ENCODE measurements around the gene FHAD1. TPM values are rescaled to one million over a fixed set of nuclear protein-coding genes. Genes with fewer than 3 reads are reported as not detected.

Gene FHAD1
- total RNA-seq, 4 donors from 2014 or later = under 0.01 to 0.26 (median 0.06) TPM; not detected in 1

DNA sequence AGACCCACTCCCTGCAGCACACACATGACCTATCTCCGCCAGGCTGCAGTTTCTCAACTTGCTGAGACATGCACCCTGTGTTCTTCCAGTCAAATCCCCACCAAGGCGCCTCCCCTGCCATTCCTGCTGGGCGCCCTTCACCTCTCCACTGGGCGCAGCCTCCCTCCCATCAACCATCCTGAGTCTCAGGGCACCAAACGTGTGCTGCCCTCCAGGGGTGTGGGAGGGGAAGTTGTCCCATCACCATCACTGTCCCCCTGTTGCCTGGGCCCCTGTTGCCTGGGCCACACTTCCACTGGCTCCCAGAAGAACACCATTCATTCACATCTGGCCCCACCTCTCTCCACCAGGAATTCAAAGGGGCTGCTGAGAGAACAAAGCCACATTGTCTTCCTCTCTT is 117.7 kb downstream of the FHAD1 start:
- TF ChIP-seq POLR2A (IDR thresholded peaks at IDR 0.05; ENCODE audit: low read depth) (no peak), POLR2AphosphoS5 (IDR thresholded peaks at IDR 0.05) (no peak), EP300 (IDR thresholded peaks at IDR 0.05) (no peak)
- TF ChIP-seq, protein P1, sequence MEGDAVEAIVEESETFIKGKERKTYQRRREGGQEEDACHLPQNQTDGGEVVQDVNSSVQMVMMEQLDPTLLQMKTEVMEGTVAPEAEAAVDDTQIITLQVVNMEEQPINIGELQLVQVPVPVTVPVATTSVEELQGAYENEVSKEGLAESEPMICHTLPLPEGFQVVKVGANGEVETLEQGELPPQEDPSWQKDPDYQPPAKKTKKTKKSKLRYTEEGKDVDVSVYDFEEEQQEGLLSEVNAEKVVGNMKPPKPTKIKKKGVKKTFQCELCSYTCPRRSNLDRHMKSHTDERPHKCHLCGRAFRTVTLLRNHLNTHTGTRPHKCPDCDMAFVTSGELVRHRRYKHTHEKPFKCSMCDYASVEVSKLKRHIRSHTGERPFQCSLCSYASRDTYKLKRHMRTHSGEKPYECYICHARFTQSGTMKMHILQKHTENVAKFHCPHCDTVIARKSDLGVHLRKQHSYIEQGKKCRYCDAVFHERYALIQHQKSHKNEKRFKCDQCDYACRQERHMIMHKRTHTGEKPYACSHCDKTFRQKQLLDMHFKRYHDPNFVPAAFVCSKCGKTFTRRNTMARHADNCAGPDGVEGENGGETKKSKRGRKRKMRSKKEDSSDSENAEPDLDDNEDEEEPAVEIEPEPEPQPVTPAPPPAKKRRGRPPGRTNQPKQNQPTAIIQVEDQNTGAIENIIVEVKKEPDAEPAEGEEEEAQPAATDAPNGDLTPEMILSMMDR (IDR thresholded peaks at IDR 0.05) = no peak
- intact Hi-C loops (cut with DNase I) = no loop called here
- no peaks in the 10 kb centered on the region for H3K36me3 ChIP-seq
- DNase-seq (ENCODE audit: extremely low spot score) = no peak
- no peaks in the 10 kb centered on the region for H3K9me3 ChIP-seq
- no peaks in the 10 kb centered on the region for H3K27me3 ChIP-seq
- 92% methylated on average over 5 of the region's 5 CpGs for WGBS
- no peak overlapping the region for H3K4me3 ChIP-seq
- H3K27ac ChIP-seq (replicated peaks in 1 of 4) = no peak overlapping the region
- H3K4me1 ChIP-seq = no peaks in the 10 kb centered on the region

DNA sequence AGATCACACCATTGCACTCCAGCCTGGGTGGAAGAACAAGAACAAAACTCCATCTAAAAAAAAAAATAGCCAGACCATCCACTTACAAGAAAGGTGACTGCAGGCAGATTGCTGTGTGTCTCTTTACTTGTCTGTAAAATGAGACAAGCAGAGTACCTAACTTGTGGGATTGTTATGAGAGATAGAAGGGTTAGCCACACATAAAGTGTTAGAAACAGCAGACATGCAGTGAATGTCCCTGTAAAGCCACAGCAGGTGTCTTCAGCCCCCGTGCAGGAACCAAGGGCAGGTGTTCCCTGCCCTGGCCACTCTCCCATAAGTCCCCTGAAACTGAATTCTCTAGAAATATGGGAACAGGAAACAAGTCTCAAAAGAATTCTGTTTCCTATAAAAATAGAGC is 121.9 kb downstream of the FHAD1 start:
- Histone ChIP-seq H3K27ac (replicated peaks in 1 of 4) (no peak overlapping the region), H3K36me3 (no peaks in the 10 kb centered on the region), H3K27me3 (no peaks in the 10 kb centered on the region), H3K4me3 (no peak overlapping the region), H3K4me1 (peaks cover 11 to 22% (median 19%) of the 10 kb centered on the region in 4 donors), H3K9me3 (no peaks in the 10 kb centered on the region)
- TF ChIP-seq POLR2AphosphoS5 (IDR thresholded peaks at IDR 0.05) = no peak
- TF ChIP-seq POLR2A (IDR thresholded peaks at IDR 0.05; ENCODE audit: low read depth) = no peak
- TF ChIP-seq, protein P1 (IDR thresholded peaks at IDR 0.05) = no peak
- TF ChIP-seq EP300 (IDR thresholded peaks at IDR 0.05) = no peak
- intact Hi-C loops (cut with DNase I) = no loop called here
- DNase-seq (ENCODE audit: extremely low spot score) = no peak
- WGBS = 92% methylated on average over 1 of the region's 1 CpG

DNA sequence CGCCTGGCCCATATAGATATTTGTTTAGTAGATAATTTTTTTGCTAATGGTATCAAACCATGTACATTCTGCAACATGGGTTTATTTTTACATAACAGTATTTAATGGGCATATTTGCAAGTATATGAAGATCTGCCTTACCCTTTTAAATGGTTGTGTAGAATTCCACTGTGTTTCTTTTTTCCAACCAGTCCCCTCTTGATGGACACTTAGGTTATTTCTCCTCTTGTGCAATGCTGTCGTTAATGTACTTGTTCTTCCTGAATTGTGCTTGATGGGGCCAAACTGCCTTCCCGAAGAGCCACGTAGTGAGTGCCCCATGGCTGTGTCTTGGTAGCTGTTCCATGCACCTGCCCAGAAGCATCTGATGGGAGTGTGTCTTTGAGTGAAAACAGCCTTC is 123.2 kb downstream of the FHAD1 start:
- DNase-seq (ENCODE audit: extremely low spot score) = no peak
- Histone ChIP-seq H3K4me1 (peaks cover 11 to 22% (median 19%) of the 10 kb centered on the region in 4 donors), H3K4me3 (no peak overlapping the region), H3K36me3 (no peaks in the 10 kb centered on the region), H3K27me3 (no peaks in the 10 kb centered on the region), H3K27ac (replicated peaks in 1 of 4) (peak overlapping the region; percentile 50 to 79 (median 63)), H3K9me3 (no peaks in the 10 kb centered on the region)
- TF ChIP-seq POLR2A (IDR thresholded peaks at IDR 0.05; ENCODE audit: low read depth) (no peak), EP300 (IDR thresholded peaks at IDR 0.05) (no peak), POLR2AphosphoS5 (IDR thresholded peaks at IDR 0.05) (no peak)
- TF ChIP-seq, protein P1 (IDR thresholded peaks at IDR 0.05) = no peak
- 91% methylated on average over 4 of the region's 4 CpGs for WGBS
- intact Hi-C loops (cut with DNase I) = loop anchor here (10.0 kb wide), 1 partner anchor 45 kb away; no protein-coding TSS in a partner anchor

- TF ChIP-seq, protein P1 (IDR thresholded peaks at IDR 0.05) = no peak
- TF ChIP-seq POLR2AphosphoS5 (IDR thresholded peaks at IDR 0.05) = peak; percentile 13 to 24
- TF ChIP-seq EP300 (IDR thresholded peaks at IDR 0.05) = peak; percentile 16
- Histone ChIP-seq H3K9me3 (no peaks in the 10 kb centered on the region), H3K36me3 (no peaks in the 10 kb centered on the region), H3K4me1 (peaks cover 11 to 22% (median 19%) of the 10 kb centered on the region in 4 donors), H3K4me3 (no peak overlapping the region), H3K27ac (replicated peaks in 1 of 4) (peak overlapping the region; percentile 50 to 79 (median 63)), H3K27me3 (no peaks in the 10 kb centered on the region)
- 35% methylated on average over 13 of the region's 16 CpGs for WGBS
- DNase-seq (ENCODE audit: extremely low spot score) = peak; percentile 93
- intact Hi-C loops (cut with DNase I) = loop anchor here (10.0 kb wide), 1 partner anchor 46 kb away; no protein-coding TSS in a partner anchor
Observed at GRCh38 chr1:15370781-15371520, 123.9 kb downstream of the FHAD1 start.

All from esophagus muscularis mucosa (tissue), 4 donors.